ENCODE data around the gene HP1BP3.
"Not testable (repeated sequence)": the region's sequence is repeated elsewhere in the genome, so short reads cannot be mapped to it uniquely, and the experiment has no call there.

HP1BP3 gene

DNA sequence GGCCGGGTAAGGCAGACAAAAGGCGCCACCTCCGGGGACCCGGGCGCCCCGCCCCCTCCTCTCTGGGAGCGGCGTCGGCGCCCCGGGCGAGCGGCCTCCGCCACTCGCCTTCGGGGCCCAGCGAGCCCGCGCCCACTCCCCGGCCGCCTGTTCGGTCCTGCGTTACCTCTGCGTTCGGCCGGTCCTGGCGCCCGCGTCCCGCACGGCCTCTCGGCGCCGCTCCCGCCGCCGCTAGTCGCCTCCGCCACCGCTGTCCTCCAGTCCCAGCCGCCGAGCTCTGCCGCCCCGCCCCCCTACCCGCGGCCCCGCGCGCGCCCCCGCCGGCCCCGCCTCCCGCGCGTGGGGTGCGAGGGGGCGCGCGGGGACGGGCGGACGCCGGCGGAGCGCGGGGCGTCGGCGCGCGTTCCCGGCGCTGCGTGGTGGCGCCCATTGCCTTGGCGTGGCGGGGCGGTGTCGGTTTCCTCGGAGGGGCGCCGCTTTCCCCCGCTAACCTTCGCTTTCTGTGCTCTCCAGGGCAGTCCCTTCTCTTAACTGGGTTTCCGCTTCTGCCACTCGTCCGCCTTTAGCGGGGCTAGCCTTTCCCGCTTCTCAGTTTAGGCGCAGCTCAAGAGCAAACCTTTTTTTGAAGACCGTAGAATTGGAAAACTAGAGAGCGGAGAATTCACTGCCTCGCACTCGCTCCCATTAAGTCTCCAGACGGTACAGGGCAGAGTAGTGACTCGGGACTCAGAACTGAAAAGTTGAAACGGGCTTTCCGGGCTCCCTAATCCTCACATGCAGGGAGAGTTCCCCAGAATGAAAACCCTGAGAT, at the start of gene HP1BP3:
TSS of gene HP1BP3 (minus strand) at position 279 of the 811 bp plus-strand sequence. CDS start 6,867 bp downstream, outside the sequence.
- DNase-seq = peak; percentile 78

- no peak for DNase-seq
Measured at GRCh38 chr1:20836230-20836629, 49.1 kb upstream of the HP1BP3 start.

DNA sequence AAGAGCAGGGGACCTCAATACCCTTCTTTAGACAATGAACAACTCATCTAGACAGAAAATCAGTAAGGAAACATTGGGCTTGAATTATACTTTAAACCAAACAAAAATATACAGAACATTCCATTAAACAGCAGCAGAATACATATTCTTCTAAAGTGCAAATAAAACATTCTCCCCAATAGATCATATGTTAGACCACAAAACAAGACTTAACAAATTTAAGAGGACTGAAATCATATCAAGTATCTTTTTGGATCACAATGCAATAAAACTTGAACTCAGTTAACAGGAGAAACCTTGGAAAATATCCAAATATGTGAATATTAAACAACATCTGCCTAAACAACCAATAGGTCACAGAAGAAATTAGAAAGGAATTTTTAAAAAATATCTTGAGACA, 47.7 kb upstream of the HP1BP3 start:
- no peak for DNase-seq

DNA sequence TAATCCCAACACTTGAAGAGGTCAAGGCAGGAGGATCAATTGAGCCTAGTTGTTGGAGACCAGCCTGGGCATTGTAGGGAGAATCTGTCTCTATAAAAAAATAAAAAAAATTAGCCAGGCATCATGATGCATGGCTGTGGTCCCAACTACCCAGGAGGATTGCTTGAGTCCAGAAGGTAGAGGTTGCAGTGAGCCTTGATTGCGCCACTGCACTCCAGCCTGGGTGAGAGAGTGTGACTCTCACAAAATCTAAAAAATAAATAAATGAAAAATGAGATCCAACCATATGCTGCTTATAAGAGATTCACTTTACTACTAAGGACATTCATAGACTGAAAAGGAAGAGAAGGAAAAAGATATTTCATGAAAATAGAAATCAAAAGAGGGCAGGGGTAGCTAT, 47.1 kb upstream of the HP1BP3 start:
- DNase-seq = no peak

- no peak for DNase-seq
Measured at GRCh38 chr1:20830378-20830777, 43.3 kb upstream of the HP1BP3 start.

DNA sequence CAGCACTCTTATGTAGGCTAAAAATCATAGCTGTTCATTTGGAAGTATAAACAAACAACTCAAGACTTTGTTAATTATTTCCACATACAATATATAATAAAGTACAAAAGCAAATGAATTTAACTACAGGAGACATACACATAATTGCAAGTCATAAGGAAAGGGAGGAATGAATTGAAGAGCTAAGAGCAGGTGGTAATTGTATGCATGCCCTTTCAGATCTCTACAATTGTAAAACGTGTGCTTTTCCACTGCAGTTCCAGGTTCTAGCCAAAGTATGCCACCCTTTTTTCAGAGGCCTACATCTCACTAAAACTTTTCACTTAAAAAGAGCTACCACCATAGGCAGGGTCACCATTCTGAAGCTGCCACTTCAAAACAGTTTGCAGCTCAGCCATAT, 42.8 kb upstream of the HP1BP3 start:
- no peak for DNase-seq

GRCh38 chr1:20829531-20829930, 42.4 kb upstream of the HP1BP3 start:
- DNase-seq = no peak

GRCh38 chr1:20823845-20824244, 36.7 kb upstream of the HP1BP3 start:
- no peak for DNase-seq

- no peak for DNase-seq
Measured at GRCh38 chr1:20821466-20821865, 34.4 kb upstream of the HP1BP3 start.

GRCh38 chr1:20819818-20820217, 32.7 kb upstream of the HP1BP3 start:
- no peak for DNase-seq

GRCh38 chr1:20814534-20814871, 27.4 kb upstream of the HP1BP3 start:
- no peak for DNase-seq

GRCh38 chr1:20811916-20812315, 24.8 kb upstream of the HP1BP3 start:
- DNase-seq = no peak

DNA sequence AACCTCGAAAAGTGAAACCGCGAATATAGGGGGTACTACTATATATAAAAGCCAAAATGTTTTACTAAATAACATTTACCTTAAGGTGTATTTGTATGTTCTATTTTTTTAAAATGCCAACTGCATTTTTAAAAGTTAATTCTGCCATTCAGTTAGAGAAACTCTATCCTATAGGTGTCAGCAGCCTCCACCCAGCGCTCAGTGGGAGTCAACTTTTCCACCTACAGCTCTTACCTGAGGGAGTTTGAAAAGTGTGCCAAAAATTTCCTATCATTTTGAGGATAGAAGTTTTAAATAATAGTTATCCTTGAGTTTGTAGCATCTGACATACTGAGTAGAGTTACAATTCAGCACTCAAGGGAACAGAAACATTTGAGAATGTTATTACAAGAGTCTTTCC, 6.1 kb upstream of the HP1BP3 start:
- DNase-seq = no peak

- DNase-seq = no peak
Measured at GRCh38 chr1:20792196-20792595, 5.1 kb upstream of the HP1BP3 start.

DNA sequence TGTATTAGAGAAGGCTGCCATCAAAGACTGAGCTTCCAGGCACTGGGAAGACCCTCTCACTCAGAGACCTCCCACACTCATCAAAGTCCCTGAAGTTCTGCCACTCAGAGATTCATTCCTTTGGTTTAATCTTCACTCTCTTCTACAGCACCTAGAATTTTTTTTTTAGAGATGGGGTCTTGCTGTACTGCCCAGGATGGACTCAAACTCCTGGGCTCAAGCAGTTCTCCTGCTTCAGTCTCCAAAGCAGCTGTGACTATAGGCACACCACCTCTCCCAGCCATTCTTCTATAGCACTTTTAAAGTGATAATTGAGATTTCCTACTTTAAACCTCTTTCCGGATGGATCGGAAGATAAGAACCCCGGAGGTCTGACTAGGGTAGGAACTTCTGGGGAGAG, 3.7 kb upstream of the HP1BP3 start:
- no peak for DNase-seq

DNA sequence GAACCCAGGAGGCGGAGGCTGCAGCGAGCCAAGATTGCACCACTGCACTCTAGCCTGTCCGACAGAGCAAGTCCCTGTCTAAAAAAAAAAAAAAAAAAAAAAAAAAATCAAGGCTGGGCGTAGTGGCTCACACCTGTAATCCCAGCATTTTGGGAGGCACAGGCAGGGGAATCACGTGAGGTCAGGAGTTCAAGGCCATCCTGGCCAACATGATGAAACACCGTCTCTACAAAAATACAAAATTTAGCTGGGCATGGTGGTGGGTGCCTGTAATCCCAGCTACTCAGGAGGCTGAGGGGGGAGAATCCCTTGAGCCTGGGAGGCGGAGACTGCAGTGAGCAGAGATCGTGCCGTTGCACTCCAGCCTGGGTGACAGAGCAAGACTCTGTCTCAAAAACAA, 2.5 kb upstream of the HP1BP3 start:
- DNase-seq = not testable (repeated sequence)

DNA sequence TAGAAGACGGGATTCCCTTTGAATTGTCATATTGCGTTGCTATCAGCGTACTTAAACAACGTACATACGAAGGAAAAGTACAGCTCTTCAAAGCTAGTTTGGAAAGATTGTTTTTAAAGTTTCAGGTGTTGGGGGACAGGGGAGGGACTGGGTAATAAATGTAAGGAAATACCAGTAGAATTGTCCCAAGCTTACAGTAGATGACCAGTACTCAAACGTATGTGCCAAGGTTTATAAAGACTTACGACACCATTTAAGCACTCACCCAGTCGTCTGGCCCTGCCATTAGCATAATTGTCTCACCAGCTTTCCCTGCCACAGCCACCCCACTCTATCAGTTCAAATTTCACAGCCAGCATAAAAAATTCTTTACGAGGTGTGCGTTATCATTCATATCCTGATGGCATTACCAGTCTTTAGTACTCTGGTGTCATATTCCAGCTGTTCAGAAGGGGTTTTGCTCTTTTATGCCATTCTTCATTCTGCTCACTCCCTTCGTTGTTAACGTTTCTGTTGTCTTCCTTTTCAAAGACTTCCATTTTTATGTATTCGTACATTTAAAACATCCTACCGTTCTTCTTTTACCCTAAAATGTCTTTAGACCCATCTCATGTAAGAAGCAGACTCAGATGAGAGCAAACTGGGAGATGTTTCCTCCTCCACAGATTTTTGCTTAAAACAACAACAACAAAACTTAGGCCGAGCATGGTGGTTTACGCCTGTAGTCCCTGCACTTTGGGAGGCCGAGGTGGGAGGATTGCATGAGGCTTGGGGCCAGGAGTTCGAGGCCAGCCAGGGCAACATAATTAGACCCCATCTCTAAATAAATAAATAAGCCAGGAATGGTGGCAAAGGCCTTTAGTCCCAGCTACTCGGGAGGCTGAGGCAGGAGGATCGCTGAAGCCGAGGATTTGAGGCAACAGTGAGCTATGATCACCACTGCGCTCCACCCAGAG, 1.0 kb upstream of the HP1BP3 start:
- no peak for DNase-seq

- DNase-seq = peak; percentile 96
Measured at GRCh38 chr1:20786253-20787028, 666 bp downstream of the HP1BP3 start.

GRCh38 chr1:20785907-20786252, 1.2 kb downstream of the HP1BP3 start:
- no peak for DNase-seq

DNA sequence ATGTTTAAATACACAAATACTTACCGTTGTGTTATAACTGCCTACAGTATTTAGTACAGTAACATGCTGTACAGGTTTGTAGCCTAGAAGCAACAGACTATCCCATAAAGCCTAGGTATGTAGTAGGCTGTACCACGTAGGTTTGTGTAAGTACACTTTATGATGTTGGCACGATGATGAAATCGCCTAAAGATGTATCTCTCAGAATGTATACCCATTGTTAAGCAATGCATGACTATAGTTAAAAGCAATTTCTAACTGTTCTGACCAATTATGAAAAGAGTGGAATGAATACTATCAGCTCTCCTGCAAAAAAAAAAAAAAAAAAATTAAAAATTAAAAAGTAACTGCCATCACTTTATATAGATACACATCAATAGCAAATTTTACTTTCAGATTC, 11.4 kb downstream of the HP1BP3 start:
- no peak for DNase-seq

GRCh38 chr1:20771780-20772179, 15.3 kb downstream of the HP1BP3 start:
- DNase-seq = no peak

DNA sequence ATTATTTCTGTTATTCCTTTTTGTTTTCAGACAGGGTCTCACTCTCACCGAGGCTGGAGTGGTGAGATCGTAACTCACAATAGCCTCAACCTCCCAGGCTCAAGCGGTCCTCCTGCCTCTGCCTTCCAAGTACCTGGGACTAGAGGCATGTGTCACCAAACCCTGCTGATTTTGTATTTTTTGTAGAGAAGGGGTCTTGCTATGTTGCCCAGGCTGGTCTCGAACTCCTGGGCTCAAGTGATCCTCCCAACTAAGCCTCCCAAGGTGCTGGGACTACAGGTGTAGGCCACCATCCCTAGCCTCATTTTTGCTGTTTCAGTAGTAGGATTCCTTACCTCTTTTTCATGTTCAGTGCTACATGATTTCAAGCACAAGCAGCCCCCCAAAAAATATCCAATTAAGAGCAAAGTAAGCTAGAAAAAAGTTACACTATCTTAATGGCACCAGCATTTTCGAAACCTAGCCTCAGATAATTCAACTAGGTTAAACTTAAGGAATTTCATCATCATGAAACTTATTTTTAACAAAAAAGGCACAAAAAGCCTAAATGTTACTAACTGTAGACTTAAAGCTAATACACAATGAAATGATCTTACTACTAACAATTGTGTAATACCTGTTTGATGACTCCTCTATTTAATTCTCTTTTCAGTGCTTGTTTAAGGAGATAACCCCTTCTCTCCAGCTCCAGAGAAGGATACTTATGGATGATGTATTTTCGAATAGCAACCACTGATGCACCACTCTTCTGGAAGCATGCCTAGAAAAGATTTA, 16.6 kb downstream of the HP1BP3 start:
- no peak for DNase-seq

GRCh38 chr1:20767271-20767670, 19.8 kb downstream of the HP1BP3 start:
- DNase-seq = no peak
